ENCODE data around the gene CRTAC1.

CRTAC1 gene

DNA sequence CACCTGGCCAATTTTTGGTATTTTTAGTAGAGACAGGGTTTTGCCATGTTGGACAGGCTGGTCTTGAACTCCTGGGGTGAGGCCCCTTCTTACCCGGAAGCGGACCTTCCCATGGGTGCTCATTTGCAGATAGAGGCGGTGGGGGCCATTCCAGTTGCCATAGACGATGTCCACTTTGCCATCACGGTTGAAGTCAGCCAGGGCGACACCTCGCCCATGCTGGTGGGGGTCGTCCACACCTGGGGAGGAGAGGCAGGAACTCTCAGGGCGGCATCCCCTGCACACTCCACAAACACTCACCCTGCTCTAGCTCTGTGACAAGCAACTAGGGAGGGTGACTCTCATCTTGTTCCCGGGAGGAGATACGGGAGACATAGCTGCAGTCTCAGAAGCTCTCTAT, 125.8 kb downstream of the CRTAC1 start:
- TF ChIP-seq, protein P1, sequence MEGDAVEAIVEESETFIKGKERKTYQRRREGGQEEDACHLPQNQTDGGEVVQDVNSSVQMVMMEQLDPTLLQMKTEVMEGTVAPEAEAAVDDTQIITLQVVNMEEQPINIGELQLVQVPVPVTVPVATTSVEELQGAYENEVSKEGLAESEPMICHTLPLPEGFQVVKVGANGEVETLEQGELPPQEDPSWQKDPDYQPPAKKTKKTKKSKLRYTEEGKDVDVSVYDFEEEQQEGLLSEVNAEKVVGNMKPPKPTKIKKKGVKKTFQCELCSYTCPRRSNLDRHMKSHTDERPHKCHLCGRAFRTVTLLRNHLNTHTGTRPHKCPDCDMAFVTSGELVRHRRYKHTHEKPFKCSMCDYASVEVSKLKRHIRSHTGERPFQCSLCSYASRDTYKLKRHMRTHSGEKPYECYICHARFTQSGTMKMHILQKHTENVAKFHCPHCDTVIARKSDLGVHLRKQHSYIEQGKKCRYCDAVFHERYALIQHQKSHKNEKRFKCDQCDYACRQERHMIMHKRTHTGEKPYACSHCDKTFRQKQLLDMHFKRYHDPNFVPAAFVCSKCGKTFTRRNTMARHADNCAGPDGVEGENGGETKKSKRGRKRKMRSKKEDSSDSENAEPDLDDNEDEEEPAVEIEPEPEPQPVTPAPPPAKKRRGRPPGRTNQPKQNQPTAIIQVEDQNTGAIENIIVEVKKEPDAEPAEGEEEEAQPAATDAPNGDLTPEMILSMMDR (IDR thresholded peaks at IDR 0.05; ENCODE audit: extremely low read depth, insufficient read depth, missing control alignments), result no peak
- in situ Hi-C loops (cut with MboI; ENCODE audit: low pct_unique_long_range_greater_than_20kb, low sequenced_read_pairs, unreplicated experiment), result loop anchor here (25.0 kb wide), 1 partner anchor 408 kb away; no protein-coding TSS in a partner anchor
- no peak for DNase-seq (ENCODE audit: low spot score)

DNA sequence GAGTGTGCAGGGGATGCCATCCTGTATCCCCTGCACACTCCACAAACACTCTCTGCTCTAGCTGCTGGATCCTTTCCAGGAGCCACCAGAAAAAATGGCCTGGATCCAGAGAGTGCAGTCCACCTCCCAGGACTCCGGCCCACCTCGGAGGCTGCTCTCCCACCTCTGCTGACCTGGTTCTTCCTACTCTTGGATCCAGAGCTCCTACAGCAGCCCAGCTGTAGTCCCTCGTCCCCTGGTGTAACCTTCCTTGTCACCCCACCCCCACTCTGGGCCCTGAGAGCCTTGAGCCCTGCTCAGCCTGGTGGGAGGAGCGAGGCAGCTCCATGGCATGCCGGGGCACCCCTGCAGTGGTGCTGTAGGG, 126.4 kb downstream of the CRTAC1 start:
- in situ Hi-C loops (cut with MboI; ENCODE audit: low pct_unique_long_range_greater_than_20kb, low sequenced_read_pairs, unreplicated experiment), result loop anchor here (25.0 kb wide), 1 partner anchor 408 kb away; no protein-coding TSS in a partner anchor
- no peak for DNase-seq (ENCODE audit: low spot score)

GRCh38 chr10:97903128-97904017, 127.0 kb downstream of the CRTAC1 start:
- in situ Hi-C loops (cut with MboI; ENCODE audit: low pct_unique_long_range_greater_than_20kb, low sequenced_read_pairs, unreplicated experiment), result loop anchor here (25.0 kb wide), 1 partner anchor 409 kb away; no protein-coding TSS in a partner anchor
- DNase-seq (ENCODE audit: low spot score), result no peak
- TF ChIP-seq, protein P1 (IDR thresholded peaks at IDR 0.05; ENCODE audit: extremely low read depth, insufficient read depth, missing control alignments), result no peak

More for the DNA sequence above, 126.4 kb downstream of the CRTAC1 start:
- TF ChIP-seq, protein P1 (IDR thresholded peaks at IDR 0.05; ENCODE audit: extremely low read depth, insufficient read depth, missing control alignments), result no peak

- in situ Hi-C loops (cut with MboI; ENCODE audit: low pct_unique_long_range_greater_than_20kb, low sequenced_read_pairs, unreplicated experiment), result loop anchor here (25.0 kb wide), 1 partner anchor 411 kb away; no protein-coding TSS in a partner anchor
- no peak for DNase-seq (ENCODE audit: low spot score)
- TF ChIP-seq, protein P1 (IDR thresholded peaks at IDR 0.05; ENCODE audit: extremely low read depth, insufficient read depth, missing control alignments), result no peak
Measured at GRCh38 chr10:97901381-97901780, 129.0 kb downstream of the CRTAC1 start.

GRCh38 chr10:97898429-97898828, 132.0 kb downstream of the CRTAC1 start:
- DNase-seq (ENCODE audit: low spot score), result no peak
- TF ChIP-seq, protein P1 (IDR thresholded peaks at IDR 0.05; ENCODE audit: extremely low read depth, insufficient read depth, missing control alignments), result no peak
- in situ Hi-C loops (cut with MboI; ENCODE audit: low pct_unique_long_range_greater_than_20kb, low sequenced_read_pairs, unreplicated experiment), result no loop called here

DNA sequence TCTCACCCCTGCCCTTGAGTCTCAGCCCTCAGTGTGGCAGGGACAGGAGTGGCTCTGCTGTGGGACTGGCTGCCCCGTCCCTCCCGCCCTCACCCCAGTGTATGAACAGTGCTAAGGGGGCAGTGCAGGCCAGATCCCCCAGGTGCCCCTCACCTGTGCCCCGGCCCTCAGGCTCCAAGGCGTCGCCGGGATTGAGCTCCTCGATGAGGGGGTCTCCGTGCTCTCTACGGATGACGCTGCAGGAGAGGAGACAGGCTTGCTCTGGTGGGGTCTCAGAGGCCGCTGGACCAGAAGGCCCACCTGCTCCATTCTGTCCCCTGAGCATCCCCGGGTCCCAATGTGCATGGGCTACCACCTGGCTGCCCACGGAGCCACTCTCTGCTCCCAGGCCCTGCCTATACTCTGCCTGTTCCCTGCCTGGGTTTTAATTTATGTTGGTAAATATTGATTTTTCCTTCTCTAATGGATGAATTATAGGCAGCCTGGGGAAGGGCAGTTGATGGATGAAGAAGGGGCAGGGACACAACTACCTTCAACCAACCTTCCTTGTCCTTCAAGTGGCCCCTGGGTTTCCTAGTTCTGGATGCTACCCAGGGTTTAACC, 133.6 kb downstream of the CRTAC1 start:
- TF ChIP-seq, protein P1 (IDR thresholded peaks at IDR 0.05; ENCODE audit: extremely low read depth, insufficient read depth, missing control alignments), result no peak
- in situ Hi-C loops (cut with MboI; ENCODE audit: low pct_unique_long_range_greater_than_20kb, low sequenced_read_pairs, unreplicated experiment), result no loop called here

More for the DNA sequence above, 133.6 kb downstream of the CRTAC1 start:
- DNase-seq (ENCODE audit: low spot score), result no peak
